DMS114 treated with DMSO at 0.1 percent for 48 hours (cell line): ENCODE data around the gene TMEM271.

ENCODE experiments used
- DNase-seq: peaks from one replicate; lab custom pipeline; 2025; ENCODE audit not compliant: unreplicated experiment; lab: John Stamatoyannopoulos, UW

The TMEM271 gene, protein sequence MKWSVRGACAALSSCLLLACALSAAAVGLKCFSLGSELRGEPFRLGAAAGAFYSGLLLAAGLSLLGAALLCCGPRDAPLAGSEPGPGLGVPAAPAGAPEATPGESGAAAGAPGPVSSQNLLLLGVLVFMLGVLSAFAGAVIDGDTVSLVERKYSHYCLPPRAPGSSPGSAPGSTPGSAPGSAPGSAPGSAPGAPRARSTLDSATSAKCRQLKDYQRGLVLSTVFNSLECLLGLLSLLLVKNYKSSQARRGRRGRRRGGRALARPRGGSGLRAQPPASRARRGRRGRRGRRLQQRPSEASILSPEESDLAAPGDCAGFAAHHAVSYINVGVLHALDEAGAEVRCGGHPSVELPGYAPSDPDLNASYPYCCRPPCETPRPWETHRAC

GRCh38 chr4:576245-576821, at the start of gene TMEM271:
TSS of gene TMEM271 (minus strand) at chr4:576295. CDS start at chr4:576062, 233 bp downstream.
- DNase-seq = no peak

DNA sequence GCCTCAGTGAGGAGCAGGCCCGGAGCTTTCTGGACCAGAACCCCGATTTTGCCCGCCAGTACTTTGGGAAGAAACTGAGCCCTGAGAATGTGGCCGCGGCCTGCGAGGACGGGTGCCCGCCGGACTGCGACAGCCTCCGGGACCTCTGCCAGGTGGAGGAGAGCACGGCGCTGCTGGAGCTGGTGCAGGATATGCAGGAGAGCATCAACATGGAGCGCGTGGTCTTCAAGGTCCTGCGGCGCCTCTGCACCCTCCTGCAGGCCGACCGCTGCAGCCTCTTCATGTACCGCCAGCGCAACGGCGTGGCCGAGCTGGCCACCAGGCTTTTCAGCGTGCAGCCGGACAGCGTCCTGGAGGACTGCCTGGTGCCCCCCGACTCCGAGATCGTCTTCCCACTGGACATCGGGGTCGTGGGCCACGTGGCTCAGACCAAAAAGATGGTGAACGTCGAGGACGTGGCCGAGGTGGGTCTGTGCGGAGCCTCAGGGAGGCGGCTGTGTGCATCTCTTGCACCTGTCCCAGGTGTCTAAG, 49.6 kb upstream of the TMEM271 start:
- DNase-seq = no peak

- no peak for DNase-seq
These were observed 48.9 kb upstream of the TMEM271 start, which contains the start of gene PDE6B for GRCh38 chr4:624705-625590. TSS of gene PDE6B (plus strand) at chr4:625573. CDS start at chr4:625627, 54 bp downstream.

GRCh38 chr4:623914-624566, 47.9 kb upstream of the TMEM271 start:
- DNase-seq = no peak

- no peak for DNase-seq
These were observed 47.2 kb upstream of the TMEM271 start for GRCh38 chr4:622996-623913.

DNA sequence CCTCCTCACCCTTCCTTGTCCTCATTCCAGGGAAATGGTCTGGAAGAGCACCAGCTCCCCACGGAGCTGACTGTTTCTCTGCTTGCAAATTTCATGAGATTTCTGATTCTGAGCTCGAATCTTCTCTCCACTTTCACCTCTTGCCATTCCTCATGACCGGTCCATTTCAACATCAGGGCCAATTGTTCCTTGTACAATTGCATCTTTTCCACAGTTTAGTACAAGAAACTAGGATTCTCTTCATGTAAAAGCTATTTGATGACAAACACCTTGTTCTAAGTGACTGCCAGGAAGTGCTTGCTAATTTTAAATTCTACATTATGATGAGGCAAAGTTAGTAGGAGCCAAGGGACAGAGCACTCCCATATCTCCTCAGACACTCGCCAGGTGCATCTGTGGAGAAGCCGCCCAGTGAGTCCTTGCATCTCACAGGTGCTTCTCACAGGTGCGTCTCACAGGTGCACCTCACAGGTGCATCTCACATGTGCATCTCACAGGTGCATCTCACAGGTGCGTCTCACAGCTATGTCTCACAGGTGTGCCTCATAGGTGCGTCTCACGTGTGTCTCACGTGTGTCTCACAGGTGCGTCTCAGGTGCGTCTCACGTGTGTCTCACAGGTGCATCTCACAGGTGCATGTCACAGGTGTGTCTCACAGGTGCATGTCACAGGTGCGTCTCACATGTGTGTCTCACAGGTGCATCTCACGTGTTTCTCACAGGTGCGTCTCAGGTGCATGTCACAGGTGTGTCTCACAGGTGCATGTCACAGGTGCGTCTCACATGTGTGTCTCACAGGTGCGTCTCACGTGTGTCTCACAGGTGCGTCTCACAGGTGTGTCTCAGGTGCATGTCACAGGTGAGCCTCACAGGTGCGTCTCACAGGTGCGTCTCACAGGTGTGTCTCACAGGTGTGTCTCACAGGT, 46.2 kb upstream of the TMEM271 start:
- DNase-seq = no peak

GRCh38 chr4:621296-622070, 45.4 kb upstream of the TMEM271 start:
- no peak for DNase-seq

- DNase-seq = no peak
These were observed 44.8 kb upstream of the TMEM271 start for GRCh38 chr4:620851-621261.

DNA sequence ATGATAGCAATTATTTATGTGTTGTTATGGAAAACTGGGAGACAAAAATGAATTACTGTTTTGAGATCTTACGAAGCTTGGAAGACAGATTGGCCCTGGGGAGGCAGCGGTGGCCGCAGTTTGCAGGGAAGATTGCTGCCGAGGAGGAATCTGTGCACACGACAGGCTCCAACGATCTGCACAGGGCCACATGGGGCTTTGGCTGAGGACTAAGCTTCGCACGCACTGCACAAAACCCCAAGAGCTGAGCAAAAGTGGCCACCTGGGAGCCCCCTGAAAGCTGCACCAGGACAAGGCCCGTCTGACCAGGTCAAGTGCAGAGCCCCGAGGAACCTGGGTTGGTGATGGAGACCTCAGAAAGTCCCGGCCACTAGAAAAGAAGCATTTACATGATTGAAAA, 44.1 kb upstream of the TMEM271 start:
- no peak for DNase-seq

DNA sequence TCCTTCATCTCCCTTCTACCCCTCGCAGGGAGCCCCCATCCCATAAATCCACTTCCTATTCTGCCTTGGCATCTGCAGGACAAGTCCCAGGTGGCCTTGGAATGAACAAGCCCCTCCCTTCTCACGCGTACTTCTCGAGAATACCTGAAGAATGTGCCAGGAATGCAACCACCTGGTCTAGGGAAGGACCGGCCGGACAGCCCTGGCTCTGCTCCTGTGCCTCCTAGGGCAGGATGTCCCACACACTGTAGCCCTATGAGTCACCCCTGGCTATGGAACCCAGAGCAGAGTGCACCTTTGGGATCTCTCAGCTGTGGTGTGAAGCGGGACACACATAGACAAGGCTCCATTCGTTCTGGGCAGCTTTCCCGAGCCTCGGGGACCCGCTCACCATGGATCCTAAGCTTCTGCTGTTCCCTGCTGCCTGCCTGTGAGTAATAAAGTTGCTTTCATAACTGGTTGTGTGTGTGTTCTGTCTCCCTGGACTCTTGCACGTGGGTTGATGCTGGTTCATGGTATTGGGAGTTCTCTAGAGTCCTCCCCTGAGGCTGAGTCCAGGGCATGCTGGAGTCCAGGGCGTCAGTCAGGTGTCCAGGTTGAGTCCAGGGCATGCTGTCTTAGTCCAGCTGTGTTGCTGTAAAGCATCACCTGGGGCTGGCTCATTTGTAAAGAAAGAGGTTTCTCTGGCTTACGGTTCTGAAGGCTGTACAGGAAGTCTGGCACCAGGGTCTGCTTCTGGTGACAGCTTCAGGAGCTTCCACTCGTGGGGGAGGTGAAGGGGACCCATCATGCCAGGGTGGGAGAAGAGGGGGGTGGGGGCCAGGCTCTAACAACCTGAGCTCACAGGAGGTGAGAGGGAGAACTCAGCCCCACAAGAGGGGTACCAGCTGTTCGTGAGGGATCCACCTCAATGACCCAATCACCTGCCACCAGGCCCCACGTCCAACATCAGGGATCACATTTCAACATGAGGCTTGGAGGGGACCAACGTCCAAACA, 41.8 kb upstream of the TMEM271 start:
- DNase-seq = no peak

GRCh38 chr4:616911-617643, 41.0 kb upstream of the TMEM271 start:
- DNase-seq = no peak

DNA sequence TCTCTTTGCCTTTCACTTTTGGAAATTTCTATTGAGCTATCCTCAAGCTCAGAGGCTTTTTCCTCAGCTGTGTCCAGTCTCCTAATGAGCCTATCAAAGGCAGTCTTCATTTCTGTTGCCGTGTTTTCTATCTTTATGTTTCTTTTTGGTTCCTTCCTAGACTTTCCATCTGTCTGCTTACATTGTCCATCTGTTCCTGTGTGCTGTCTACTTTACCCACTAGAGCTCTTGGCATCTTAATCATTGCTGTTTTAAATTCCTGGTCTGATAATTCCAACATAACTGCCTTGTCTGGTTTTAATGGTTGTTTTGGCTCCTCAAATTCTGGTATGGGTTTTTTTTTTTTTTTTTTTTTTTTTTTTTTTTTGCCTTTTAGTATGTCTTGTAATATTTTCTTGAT, 40.0 kb upstream of the TMEM271 start:
- DNase-seq = no peak

DNA sequence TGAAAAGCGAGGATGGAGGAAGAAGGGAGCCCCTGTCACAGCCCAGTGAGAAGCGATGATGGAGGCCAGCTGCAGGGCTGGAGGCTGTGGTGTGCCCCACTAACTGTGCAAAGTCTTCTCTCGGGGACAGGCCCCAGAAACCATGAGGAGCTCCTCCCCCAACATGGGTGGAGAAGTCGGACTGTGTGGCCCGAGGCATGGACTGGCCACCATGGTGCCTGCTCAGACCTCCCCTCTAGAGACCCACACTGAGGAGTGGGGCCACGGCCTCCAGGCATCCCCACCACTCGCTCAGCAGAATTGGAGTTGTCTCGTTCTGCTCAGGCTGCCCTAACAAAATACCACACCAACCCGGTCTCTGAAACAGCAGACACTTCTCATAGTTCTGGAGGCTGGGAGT, 37.0 kb upstream of the TMEM271 start:
- DNase-seq = no peak

GRCh38 chr4:612749-613125, 36.6 kb upstream of the TMEM271 start:
- no peak for DNase-seq

DNA sequence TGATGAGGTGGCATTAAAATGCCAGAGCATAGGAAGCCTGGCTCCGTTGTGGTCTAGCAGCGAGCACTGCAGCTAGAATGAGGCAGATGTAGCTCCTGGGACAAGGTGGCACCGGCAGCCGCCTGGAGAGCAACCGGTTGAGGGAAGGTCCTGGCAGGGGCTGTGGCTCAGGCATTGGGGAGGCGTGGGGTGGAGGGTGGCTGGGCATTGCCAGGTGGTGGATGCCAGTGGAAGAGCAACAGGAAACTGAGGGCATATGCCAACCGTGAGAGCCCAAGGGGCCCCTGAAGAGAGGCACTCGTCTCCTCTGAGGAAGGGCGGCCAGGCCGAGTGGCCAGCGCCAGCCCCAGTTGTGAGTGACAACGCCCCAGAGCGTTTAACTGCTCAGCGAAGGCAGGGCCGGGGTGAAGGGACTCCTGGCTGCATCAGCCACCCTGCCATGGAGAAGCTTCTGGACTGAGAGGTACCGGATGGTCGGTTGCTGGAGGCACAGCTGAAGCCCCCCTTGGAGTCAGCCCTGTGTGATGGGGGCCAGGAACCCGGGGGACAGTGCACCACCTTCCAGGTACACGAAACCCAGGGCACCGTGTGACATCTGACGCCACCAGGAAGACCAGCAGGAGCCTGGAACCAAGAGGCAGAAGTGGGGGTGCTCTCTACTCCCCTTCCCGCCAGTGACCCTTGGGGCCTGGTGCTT, 36.1 kb upstream of the TMEM271 start:
- no peak for DNase-seq
